HL-60 (cell line): Measurements from ENCODE around the gene KCNT1.

Experiments used
- DNase-seq, 2 experiments: peaks; one replicate each; pipeline ENCODE4 v3.0.0-alpha.2; 2010 to 2020; ENCODE audit warnings: low read depth in 1 of 2, low spot score in 1 of 2
- H3K27ac ChIP-seq: fragments of 250-450 bp; sonication (Bioruptor Pico); replicated peaks from 2 replicates; pipeline ENCODE4 v1.5.1; 2020; ENCODE audit warnings: mild to moderate bottlenecking, moderate library complexity
- H3K27me3 ChIP-seq: fragments of 250-450 bp; sonication (Bioruptor Pico); 2 replicates; pipeline ENCODE4 v1.5.1; 2021; ENCODE audit warnings: mild to moderate bottlenecking, moderate library complexity; ENCODE audit not compliant: insufficient read depth, poor library complexity, severe bottlenecking
- H3K4me3 ChIP-seq: replicated peaks from 2 replicates; pipeline ENCODE4 v1.5.1; 2011; ENCODE audit warnings: mild to moderate bottlenecking, control low read depth, low read length; ENCODE audit not compliant: insufficient read depth
- CTCF ChIP-seq: IDR thresholded peaks from one replicate; pipeline ENCODE4 v1.5.1; 2011; ENCODE audit warnings: low read length, control low read depth, inconsistent platforms; ENCODE audit not compliant: insufficient read depth
- GABPA ChIP-seq: IDR thresholded peaks from 2 replicates; pipeline ENCODE4 v1.6.1; 2012; ENCODE audit warnings: low read depth
- POLR2AphosphoS5 ChIP-seq: IDR thresholded peaks from 2 replicates; pipeline ENCODE4 v1.6.1; 2012; ENCODE audit warnings: low read depth
- REST ChIP-seq: IDR thresholded peaks from 2 replicates; pipeline ENCODE4 v1.6.1; 2012; ENCODE audit warnings: low read depth; ENCODE audit not compliant: insufficient replicate concordance
- SPI1 ChIP-seq: IDR thresholded peaks from 2 replicates; pipeline ENCODE4 v1.6.1; 2012; ENCODE audit warnings: low read depth, mild to moderate bottlenecking, borderline replicate concordance

The KCNT1 gene

GRCh38 chr9:135805422-135806022 lies 103.5 kb downstream of the KCNT1 start:
- DNase-seq: no peak
- TF ChIP-seq GABPA (no peak), SPI1 (no peak), POLR2AphosphoS5 (no peak)
- H3K27ac ChIP-seq: no peak overlapping the region

DNA sequence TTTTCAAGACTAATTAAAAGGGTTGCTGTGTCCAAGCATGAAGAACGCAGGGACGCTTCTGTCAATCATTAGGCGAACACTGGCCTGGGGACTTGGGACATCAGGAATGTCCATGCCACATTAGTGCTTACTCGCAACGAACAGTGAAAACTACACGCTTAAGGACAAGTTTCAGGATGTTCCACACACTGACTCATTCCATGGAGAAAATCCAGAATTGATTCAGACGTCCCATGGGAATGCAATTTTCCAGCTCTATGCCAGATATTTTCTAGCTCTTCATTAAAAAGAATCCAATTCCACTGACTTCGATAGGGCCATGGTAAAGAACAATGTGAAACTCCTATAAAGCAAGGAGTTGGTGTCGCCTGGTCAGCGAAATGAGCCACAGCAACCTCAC lies 107.2 kb downstream of the KCNT1 start:
- Histone ChIP-seq H3K4me3 (no peak overlapping the region), H3K27me3 (no peaks in the 10 kb centered on the region), H3K27ac (no peak overlapping the region)
- TF ChIP-seq REST (no peak), SPI1 (no peak), GABPA (no peak), CTCF (no peak), POLR2AphosphoS5 (no peak)
- DNase-seq: no peak

More at GRCh38 chr9:135805422-135806022, 103.5 kb downstream of the KCNT1 start:
- Histone ChIP-seq H3K27me3 (no peaks in the 10 kb centered on the region), H3K4me3 (no peak overlapping the region)

GRCh38 chr9:135810806-135811575 lies 109.0 kb downstream of the KCNT1 start:
- DNase-seq: no peak
- no peak overlapping the region for H3K27ac ChIP-seq

More at GRCh38 chr9:135810806-135811575, 109.0 kb downstream of the KCNT1 start:
- Histone ChIP-seq H3K4me3 (no peak overlapping the region), H3K27me3 (no peaks in the 10 kb centered on the region)
- TF ChIP-seq POLR2AphosphoS5 (no peak), REST (no peak), GABPA (no peak), CTCF (no peak), SPI1 (no peak)
